Trophoblast cell (in vitro differentiated cells and primary cell): ENCODE data around the gene PTPRT.

Experiments
- DNase-seq, 2 donors: peaks; one replicate each; pipeline ENCODE4 v3.0.0-alpha.2; 2016
- H2AFZ ChIP-seq: 2 replicates; pipeline ENCODE4 v1.6.1; 2013; ENCODE audit warnings: low read length, moderate library complexity, mild to moderate bottlenecking; ENCODE audit not compliant: insufficient read depth, poor library complexity
- H2AK5ac ChIP-seq: 2 replicates; pipeline ENCODE4 v1.6.1; 2013; ENCODE audit warnings: mild to moderate bottlenecking, low read length
- H2BK120ac ChIP-seq: 2 replicates; pipeline ENCODE4 v1.6.1; 2013; ENCODE audit warnings: low read length, mild to moderate bottlenecking, moderate library complexity; ENCODE audit not compliant: insufficient read depth, poor library complexity
- H2BK12ac ChIP-seq: 2 replicates; pipeline ENCODE4 v1.6.1; 2013; ENCODE audit warnings: mild to moderate bottlenecking, low read length, moderate library complexity
- H2BK5ac ChIP-seq: 2 replicates; pipeline ENCODE4 v1.6.1; 2013; ENCODE audit warnings: low read length, low read depth, moderate library complexity, mild to moderate bottlenecking; ENCODE audit not compliant: poor library complexity
- H3K14ac ChIP-seq: 2 replicates; pipeline ENCODE4 v1.6.1; 2013; ENCODE audit warnings: mild to moderate bottlenecking, low read length
- H3K18ac ChIP-seq: 2 replicates; pipeline ENCODE4 v1.6.1; 2013; ENCODE audit warnings: mild to moderate bottlenecking, low read length
- H3K23ac ChIP-seq: 2 replicates; pipeline ENCODE4 v1.6.1; 2013; ENCODE audit warnings: low read length
- H3K27ac ChIP-seq: 2 replicates; pipeline ENCODE4 v1.5.1; 2013; ENCODE audit warnings: low read depth, mild to moderate bottlenecking, inconsistent platforms, low read length, moderate library complexity
- H3K27me3 ChIP-seq: 2 replicates; pipeline ENCODE4 v1.6.1; 2013; ENCODE audit warnings: inconsistent platforms, mild to moderate bottlenecking, low read length, moderate library complexity; ENCODE audit not compliant: insufficient read depth
- H3K36me3 ChIP-seq, 2 experiments: 1 replicate in 1 of 2; 2 replicates in 1 of 2; pipeline ENCODE4 v1.6.1; 2013; ENCODE audit warnings: low read length in 2 of 2, mild to moderate bottlenecking in 2 of 2, moderate library complexity in 1 of 2; ENCODE audit not compliant: insufficient read depth in 2 of 2, control insufficient read depth in 1 of 2
- H3K4ac ChIP-seq: 2 replicates; pipeline ENCODE4 v1.6.1; 2013; ENCODE audit warnings: low read depth, mild to moderate bottlenecking, low read length, moderate library complexity
- H3K4me1 ChIP-seq, 2 experiments: 1 replicate in 1 of 2; 2 replicates in 1 of 2; pipeline ENCODE4 v1.6.1; 2013; ENCODE audit warnings: low read length in 2 of 2, mild to moderate bottlenecking in 2 of 2, moderate library complexity in 1 of 2; ENCODE audit not compliant: insufficient read depth in 2 of 2, control insufficient read depth in 1 of 2
- H3K4me2 ChIP-seq: 2 replicates; pipeline ENCODE4 v1.6.1; 2013; ENCODE audit warnings: inconsistent platforms, mild to moderate bottlenecking, low read length, moderate library complexity
- H3K4me3 ChIP-seq: 2 replicates; pipeline ENCODE4 v1.5.1; 2013; ENCODE audit warnings: mild to moderate bottlenecking, low read depth, low read length, inconsistent platforms
- H3K79me1 ChIP-seq: one replicate; pipeline ENCODE4 v1.6.1; 2013; ENCODE audit warnings: low read length
- H3K79me2 ChIP-seq: 2 replicates; pipeline ENCODE4 v1.6.1; 2013; ENCODE audit warnings: low read length, mild to moderate bottlenecking; ENCODE audit not compliant: control insufficient read depth, insufficient read depth, poor library complexity
- H3K9ac ChIP-seq: 2 replicates; pipeline ENCODE4 v1.6.1; 2013; ENCODE audit warnings: mild to moderate bottlenecking, low read length
- H3K9me3 ChIP-seq: 2 replicates; pipeline ENCODE4 v1.6.1; 2013; ENCODE audit warnings: low read depth, mild to moderate bottlenecking, control low read depth, inconsistent platforms, low read length; ENCODE audit not compliant: insufficient read depth
- H4K12ac ChIP-seq: 2 replicates; pipeline ENCODE4 v1.6.1; 2013; ENCODE audit warnings: low read depth, mild to moderate bottlenecking, low read length, moderate library complexity
- H4K8ac ChIP-seq: 2 replicates; pipeline ENCODE4 v1.6.1; 2013; ENCODE audit warnings: low read depth, mild to moderate bottlenecking, low read length, moderate library complexity
- H4K91ac ChIP-seq: one replicate; pipeline ENCODE4 v1.6.1; 2013; ENCODE audit warnings: low read depth, mild to moderate bottlenecking, low read length, moderate library complexity
- WGBS: extraction: QIAGEN DNeasy Blood & Tissue Kit; methylation state at CpG from one replicate; pipeline ENCODE4 v1.1.7; 2013; ENCODE audit warnings: missing lambda C conversion rate; ENCODE audit not compliant: insufficient read length, insufficient coverage; ENCODE audit errors: extremely low coverage; 5-methylcytosine and 5-hydroxymethylcytosine counted together

Gene PTPRT

DNA sequence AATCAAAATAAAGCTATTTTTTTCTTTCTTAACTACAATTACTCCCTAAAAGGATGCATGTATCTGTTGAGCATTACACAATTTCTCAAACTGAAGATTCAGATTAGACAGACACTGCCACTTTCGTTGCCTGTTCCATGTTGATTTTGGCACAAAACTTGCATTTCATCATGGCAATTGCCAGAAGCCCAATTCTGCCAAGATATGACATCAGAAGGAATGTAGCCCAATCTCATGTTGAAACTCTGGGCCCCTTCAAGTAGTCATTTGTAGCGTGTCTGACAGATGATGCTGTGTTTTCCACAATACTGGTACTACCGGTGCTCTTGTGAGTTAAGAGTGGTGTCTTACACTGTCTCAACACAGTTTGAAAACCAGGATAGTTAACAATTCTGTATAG, 705.4 kb downstream of the PTPRT start:
- H3K27ac ChIP-seq = no peak overlapping the region
- H2AK5ac ChIP-seq = no peak overlapping the region
- no peak overlapping the region for H4K12ac ChIP-seq
- no peak overlapping the region for H2BK5ac ChIP-seq
- no peak overlapping the region for H2AFZ ChIP-seq
- no peaks in the 10 kb centered on the region for H3K9me3 ChIP-seq
- H4K8ac ChIP-seq = no peak overlapping the region
- H3K18ac ChIP-seq = no peak overlapping the region
- H2BK12ac ChIP-seq = no peak overlapping the region
- H3K4me1 ChIP-seq = no peaks in the 10 kb centered on the region
- H3K9ac ChIP-seq = no peak overlapping the region
- H3K14ac ChIP-seq = no peak overlapping the region
- peak in 1 of 2 donors; percentile 12 for DNase-seq
- no peak overlapping the region for H3K23ac ChIP-seq
- H3K4ac ChIP-seq = no peak overlapping the region
- no peak overlapping the region for H2BK120ac ChIP-seq
- H4K91ac ChIP-seq = no peak overlapping the region
- H3K79me2 ChIP-seq = no peaks in the 10 kb centered on the region
- no peaks in the 10 kb centered on the region for H3K79me1 ChIP-seq
- H3K4me3 ChIP-seq = no peak overlapping the region
- H3K36me3 ChIP-seq = no peaks in the 10 kb centered on the region
- WGBS = no CpG with 5 or more reads among the region's 3 CpGs
- H3K27me3 ChIP-seq = no peaks in the 10 kb centered on the region
- H3K4me2 ChIP-seq = no peak overlapping the region

DNA sequence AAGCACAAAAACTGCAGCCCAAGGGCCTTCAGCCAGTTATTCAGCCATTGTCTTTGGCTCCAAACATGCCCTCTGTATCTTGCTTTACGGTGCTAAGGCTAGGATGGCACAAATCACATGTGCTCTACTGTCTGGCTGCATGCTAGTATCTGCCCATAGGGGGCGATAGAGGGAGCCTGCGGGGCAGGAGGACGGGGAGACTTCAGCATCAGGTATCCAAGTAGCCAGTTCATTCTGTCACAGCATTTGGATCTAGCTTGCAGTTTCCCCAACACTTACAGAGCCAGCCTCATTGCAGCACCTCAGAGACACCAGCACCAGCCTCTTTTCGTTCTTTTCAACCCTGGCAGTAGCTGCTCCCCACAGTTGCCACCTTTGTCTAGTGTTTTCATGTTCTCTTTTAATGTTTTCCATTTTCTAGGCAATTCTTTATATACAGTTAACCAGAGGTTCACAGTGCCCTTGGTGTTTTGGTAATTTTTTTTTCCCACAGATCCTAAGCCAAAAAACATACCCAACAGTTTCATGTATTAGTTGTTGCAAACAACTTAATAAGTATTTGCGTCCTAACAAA, 705.9 kb downstream of the PTPRT start:
- no peaks in the 10 kb centered on the region for H3K9me3 ChIP-seq
- H3K4me2 ChIP-seq = no peak overlapping the region
- H4K8ac ChIP-seq = no peak overlapping the region
- no peaks in the 10 kb centered on the region for H3K36me3 ChIP-seq
- no peak overlapping the region for H3K14ac ChIP-seq
- H3K4ac ChIP-seq = no peak overlapping the region
- no peak overlapping the region for H3K27ac ChIP-seq
- no peak overlapping the region for H3K4me3 ChIP-seq
- no peak overlapping the region for H2AFZ ChIP-seq
- no peaks in the 10 kb centered on the region for H3K79me1 ChIP-seq
- no peaks in the 10 kb centered on the region for H3K4me1 ChIP-seq
- H3K9ac ChIP-seq = no peak overlapping the region
- H3K79me2 ChIP-seq = no peaks in the 10 kb centered on the region
- H2BK5ac ChIP-seq = no peak overlapping the region
- H2BK120ac ChIP-seq = no peak overlapping the region
- no peak overlapping the region for H4K91ac ChIP-seq
- H3K23ac ChIP-seq = no peak overlapping the region
- no peak overlapping the region for H3K18ac ChIP-seq
- no peaks in the 10 kb centered on the region for H3K27me3 ChIP-seq
- WGBS = no CpG with 5 or more reads among the region's 6 CpGs
- H2AK5ac ChIP-seq = no peak overlapping the region
- no peak overlapping the region for H4K12ac ChIP-seq
- no peak overlapping the region for H2BK12ac ChIP-seq
- DNase-seq = no peak

DNA sequence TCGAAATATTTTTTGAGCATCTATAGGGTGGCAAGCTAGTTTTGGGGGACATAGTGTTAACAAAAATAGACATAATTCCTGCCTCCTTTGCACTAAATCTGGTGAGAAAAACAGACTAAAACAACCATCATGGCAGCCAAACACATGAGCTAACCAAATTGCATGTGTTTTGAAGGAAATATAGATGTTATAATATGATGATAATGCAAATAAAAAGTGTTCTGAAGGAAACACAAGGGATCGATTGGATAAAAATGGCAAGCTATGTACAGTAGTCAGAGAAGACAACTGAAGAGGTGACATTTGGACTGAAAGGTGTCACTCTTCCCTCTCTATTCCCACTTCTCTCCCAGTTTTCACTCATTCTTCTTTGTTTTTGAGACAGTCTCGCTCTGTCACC, 706.9 kb downstream of the PTPRT start:
- Histone ChIP-seq H3K18ac (no peak overlapping the region), H3K36me3 (no peaks in the 10 kb centered on the region), H4K12ac (no peak overlapping the region), H2BK5ac (no peak overlapping the region), H3K9me3 (no peaks in the 10 kb centered on the region), H2AFZ (no peak overlapping the region), H3K14ac (no peak overlapping the region), H3K4me1 (no peaks in the 10 kb centered on the region), H3K27me3 (no peaks in the 10 kb centered on the region), H3K9ac (no peak overlapping the region), H3K79me2 (no peaks in the 10 kb centered on the region), H2AK5ac (no peak overlapping the region), H3K27ac (no peak overlapping the region), H3K4ac (no peak overlapping the region), H2BK120ac (no peak overlapping the region), H4K91ac (no peak overlapping the region), H3K23ac (no peak overlapping the region), H3K4me2 (no peak overlapping the region), H3K79me1 (no peaks in the 10 kb centered on the region), H2BK12ac (no peak overlapping the region), H4K8ac (no peak overlapping the region), H3K4me3 (no peak overlapping the region)
- WGBS = 100% methylated on average over 1 of the region's 3 CpGs
- DNase-seq = no peak

DNA sequence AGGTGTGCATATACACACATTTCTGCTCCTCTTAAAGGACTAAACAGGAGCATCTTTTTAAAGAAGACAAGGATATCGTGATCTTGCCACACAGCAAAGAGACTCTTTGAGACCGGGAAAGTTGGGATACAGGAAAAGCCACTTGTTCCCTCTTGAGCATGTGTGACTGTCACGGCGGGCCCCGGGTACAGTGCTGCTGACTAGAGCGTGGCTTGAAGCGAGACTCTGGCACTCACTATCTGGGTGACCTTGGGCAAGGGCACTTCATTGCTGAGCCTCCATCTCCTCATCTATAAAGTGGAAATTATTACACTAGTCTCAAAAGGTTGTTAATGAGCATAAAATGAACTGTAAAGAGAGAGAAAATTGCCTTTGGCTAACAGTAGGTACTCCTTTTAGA, 713.9 kb downstream of the PTPRT start:
- no peak overlapping the region for H3K9ac ChIP-seq
- H2AK5ac ChIP-seq = no peak overlapping the region
- no peak overlapping the region for H3K23ac ChIP-seq
- no peak overlapping the region for H4K8ac ChIP-seq
- H2BK5ac ChIP-seq = no peak overlapping the region
- whole genome bisulfite sequencing = no CpG with 5 or more reads among the region's 7 CpGs
- no peak overlapping the region for H2AFZ ChIP-seq
- H3K14ac ChIP-seq = no peak overlapping the region
- no peaks in the 10 kb centered on the region for H3K79me1 ChIP-seq
- no peaks in the 10 kb centered on the region for H3K27me3 ChIP-seq
- no peaks in the 10 kb centered on the region for H3K4me1 ChIP-seq
- no peak overlapping the region for H4K91ac ChIP-seq
- no peak overlapping the region for H4K12ac ChIP-seq
- H3K4ac ChIP-seq = no peak overlapping the region
- H2BK12ac ChIP-seq = no peak overlapping the region
- no peak for DNase-seq
- no peak overlapping the region for H3K18ac ChIP-seq
- no peaks in the 10 kb centered on the region for H3K9me3 ChIP-seq
- H3K4me2 ChIP-seq = no peak overlapping the region
- no peak overlapping the region for H3K4me3 ChIP-seq
- no peak overlapping the region for H3K27ac ChIP-seq
- no peaks in the 10 kb centered on the region for H3K79me2 ChIP-seq
- no peaks in the 10 kb centered on the region for H3K36me3 ChIP-seq
- H2BK120ac ChIP-seq = no peak overlapping the region
